Measurements from ENCODE around the gene ALKBH7. TPM values are rescaled to one million over a fixed set of nuclear protein-coding genes. Genes with fewer than 3 reads are reported as not detected.

Gene ALKBH7
- polyA plus RNA-seq, 1 donor from 2014 or later: 154 TPM

DNA sequence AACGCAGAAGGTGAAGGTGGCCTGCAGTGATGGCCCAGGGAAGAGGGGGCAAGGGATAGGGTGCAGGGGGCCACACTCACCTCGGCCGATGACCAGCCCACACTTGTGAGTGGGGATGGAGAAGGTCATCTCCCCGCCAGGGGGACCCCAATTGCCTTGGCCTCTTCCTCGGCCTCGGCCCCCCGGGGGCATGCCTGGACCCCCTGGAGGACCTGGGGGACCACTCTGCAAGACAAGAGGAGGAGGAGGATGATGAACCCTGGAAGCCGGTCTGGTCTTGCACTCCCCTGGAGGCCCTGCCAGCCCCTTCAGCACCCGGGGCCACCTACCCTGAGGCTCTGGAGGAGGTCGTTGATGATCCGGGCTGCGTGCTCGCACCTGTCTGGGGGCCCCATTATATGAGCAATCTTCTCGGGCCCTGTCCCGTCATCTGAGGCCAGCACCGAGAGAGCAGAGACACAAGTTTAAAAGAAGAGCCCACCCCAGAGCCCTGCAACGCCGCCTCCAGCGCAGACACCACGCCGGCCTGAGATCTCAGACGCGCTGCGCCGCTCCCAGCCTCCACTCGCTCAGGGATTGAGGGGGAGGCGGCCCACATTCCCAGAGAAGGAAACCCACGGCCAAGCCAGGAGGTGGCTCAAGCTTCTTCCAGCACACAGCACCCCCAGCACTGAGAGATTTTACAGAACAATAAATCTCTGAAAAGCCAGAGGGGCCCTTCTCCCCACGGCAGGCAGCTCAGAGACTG lies 44.2 kb downstream of the ALKBH7 start:
- Histone ChIP-seq H3F3A (ENCODE audit: insufficient read depth, low read length, poor library complexity, severe bottlenecking) (no peaks in the 10 kb centered on the region), H3K9me2 (ENCODE audit: insufficient read depth, low read length) (no peaks in the 10 kb centered on the region), H3K9me3 (ENCODE audit: low read length) (no peaks in the 10 kb centered on the region), H3K79me2 (replicated peaks; ENCODE audit: insufficient read depth, low read length) (peaks cover 16% of the 10 kb centered on the region), H4K20me1 (ENCODE audit: insufficient read depth) (peaks cover 16% of the 10 kb centered on the region), H3K27ac (ENCODE audit: low read length) (no peak overlapping the region), H3K9ac (ENCODE audit: low read length) (no peak overlapping the region), H3K4me3 (ENCODE audit: low read length) (no peak overlapping the region), H3K27me3 (ENCODE audit: insufficient read depth, low read depth, low read length) (no peaks in the 10 kb centered on the region), H2AFZ (ENCODE audit: low read depth, low read length) (no peak overlapping the region), H3K36me3 (ENCODE audit: insufficient read depth, low read length) (no peaks in the 10 kb centered on the region), H3K4me2 (ENCODE audit: low read length) (no peak overlapping the region)
- no peak for TF ChIP-seq TAF1 (IDR thresholded peaks at IDR 0.05; ENCODE audit: low read depth)
- TF ChIP-seq RAD21 (conservative IDR thresholded peaks at IDR 0.05): no peak
- TF ChIP-seq, protein P1, sequence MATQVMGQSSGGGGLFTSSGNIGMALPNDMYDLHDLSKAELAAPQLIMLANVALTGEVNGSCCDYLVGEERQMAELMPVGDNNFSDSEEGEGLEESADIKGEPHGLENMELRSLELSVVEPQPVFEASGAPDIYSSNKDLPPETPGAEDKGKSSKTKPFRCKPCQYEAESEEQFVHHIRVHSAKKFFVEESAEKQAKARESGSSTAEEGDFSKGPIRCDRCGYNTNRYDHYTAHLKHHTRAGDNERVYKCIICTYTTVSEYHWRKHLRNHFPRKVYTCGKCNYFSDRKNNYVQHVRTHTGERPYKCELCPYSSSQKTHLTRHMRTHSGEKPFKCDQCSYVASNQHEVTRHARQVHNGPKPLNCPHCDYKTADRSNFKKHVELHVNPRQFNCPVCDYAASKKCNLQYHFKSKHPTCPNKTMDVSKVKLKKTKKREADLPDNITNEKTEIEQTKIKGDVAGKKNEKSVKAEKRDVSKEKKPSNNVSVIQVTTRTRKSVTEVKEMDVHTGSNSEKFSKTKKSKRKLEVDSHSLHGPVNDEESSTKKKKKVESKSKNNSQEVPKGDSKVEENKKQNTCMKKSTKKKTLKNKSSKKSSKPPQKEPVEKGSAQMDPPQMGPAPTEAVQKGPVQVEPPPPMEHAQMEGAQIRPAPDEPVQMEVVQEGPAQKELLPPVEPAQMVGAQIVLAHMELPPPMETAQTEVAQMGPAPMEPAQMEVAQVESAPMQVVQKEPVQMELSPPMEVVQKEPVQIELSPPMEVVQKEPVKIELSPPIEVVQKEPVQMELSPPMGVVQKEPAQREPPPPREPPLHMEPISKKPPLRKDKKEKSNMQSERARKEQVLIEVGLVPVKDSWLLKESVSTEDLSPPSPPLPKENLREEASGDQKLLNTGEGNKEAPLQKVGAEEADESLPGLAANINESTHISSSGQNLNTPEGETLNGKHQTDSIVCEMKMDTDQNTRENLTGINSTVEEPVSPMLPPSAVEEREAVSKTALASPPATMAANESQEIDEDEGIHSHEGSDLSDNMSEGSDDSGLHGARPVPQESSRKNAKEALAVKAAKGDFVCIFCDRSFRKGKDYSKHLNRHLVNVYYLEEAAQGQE (IDR thresholded peaks at IDR 0.05; ENCODE audit: borderline replicate concordance): no peak
- TF ChIP-seq, protein P2, sequence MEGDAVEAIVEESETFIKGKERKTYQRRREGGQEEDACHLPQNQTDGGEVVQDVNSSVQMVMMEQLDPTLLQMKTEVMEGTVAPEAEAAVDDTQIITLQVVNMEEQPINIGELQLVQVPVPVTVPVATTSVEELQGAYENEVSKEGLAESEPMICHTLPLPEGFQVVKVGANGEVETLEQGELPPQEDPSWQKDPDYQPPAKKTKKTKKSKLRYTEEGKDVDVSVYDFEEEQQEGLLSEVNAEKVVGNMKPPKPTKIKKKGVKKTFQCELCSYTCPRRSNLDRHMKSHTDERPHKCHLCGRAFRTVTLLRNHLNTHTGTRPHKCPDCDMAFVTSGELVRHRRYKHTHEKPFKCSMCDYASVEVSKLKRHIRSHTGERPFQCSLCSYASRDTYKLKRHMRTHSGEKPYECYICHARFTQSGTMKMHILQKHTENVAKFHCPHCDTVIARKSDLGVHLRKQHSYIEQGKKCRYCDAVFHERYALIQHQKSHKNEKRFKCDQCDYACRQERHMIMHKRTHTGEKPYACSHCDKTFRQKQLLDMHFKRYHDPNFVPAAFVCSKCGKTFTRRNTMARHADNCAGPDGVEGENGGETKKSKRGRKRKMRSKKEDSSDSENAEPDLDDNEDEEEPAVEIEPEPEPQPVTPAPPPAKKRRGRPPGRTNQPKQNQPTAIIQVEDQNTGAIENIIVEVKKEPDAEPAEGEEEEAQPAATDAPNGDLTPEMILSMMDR (IDR thresholded peaks at IDR 0.05; ENCODE audit: poor library complexity, severe bottlenecking): no peak
- TF ChIP-seq POLR2AphosphoS5 (IDR thresholded peaks at IDR 0.05): no peak
- TF ChIP-seq EZH2 (IDR thresholded peaks at IDR 0.05; ENCODE audit: borderline replicate concordance, insufficient read depth, low read length, poor library complexity, severe bottlenecking): no peak

DNA sequence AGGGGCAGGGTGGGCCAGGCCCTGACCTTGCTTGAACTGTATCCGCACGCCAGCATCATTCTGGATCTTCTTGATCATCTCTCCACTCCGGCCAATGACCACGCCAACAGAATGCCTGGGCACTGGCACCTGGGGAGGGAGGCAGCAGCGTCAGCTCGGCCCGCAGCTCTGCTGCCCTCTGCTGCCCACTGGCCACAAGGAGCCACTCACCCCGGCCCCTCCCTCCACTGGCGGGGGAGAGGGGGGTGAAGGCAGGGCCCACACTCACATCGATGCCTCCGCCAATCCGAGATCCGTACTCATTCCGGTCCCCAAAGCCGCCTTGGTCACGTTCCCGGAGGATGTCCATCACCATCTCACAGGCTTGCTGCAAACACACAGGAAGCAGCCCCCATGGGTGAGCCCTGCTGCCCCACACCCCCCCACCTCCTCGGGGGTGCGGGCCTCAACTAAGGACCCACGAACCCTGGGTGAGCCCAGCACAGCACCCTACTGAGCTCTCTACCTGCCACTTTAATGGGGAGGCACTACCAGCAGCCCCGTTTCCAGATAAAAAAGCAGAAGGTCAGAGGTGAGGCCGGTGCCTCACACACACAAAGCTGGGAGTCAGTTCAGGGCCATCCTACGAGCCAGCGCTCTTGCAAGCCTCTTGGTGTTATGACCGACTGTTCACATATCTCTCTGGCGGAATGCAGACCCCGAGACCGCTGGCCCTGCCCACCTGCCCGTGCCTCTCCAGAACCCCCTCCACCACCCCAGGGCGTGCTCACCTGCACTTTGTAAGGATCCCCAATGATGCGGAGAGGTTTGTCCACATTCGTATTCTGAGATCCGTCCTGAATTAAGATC lies 45.3 kb downstream of the ALKBH7 start:
- H3K36me3 ChIP-seq (ENCODE audit: insufficient read depth, low read length): no peaks in the 10 kb centered on the region
- H3K27me3 ChIP-seq (ENCODE audit: insufficient read depth, low read depth, low read length): no peaks in the 10 kb centered on the region
- peaks cover 22% of the 10 kb centered on the region for H4K20me1 ChIP-seq (ENCODE audit: insufficient read depth)
- H3K4me3 ChIP-seq (ENCODE audit: low read length): no peak overlapping the region
- no peaks in the 10 kb centered on the region for H3K9me2 ChIP-seq (ENCODE audit: insufficient read depth, low read length)
- TF ChIP-seq, protein P1 (IDR thresholded peaks at IDR 0.05; ENCODE audit: borderline replicate concordance): no peak
- H3K4me2 ChIP-seq (ENCODE audit: low read length): no peak overlapping the region
- H3K27ac ChIP-seq (ENCODE audit: low read length): no peak overlapping the region
- no peaks in the 10 kb centered on the region for H3K9me3 ChIP-seq (ENCODE audit: low read length)
- no peak overlapping the region for H3K9ac ChIP-seq (ENCODE audit: low read length)
- H2AFZ ChIP-seq (ENCODE audit: low read depth, low read length): no peak overlapping the region
- no peaks in the 10 kb centered on the region for H3F3A ChIP-seq (ENCODE audit: insufficient read depth, low read length, poor library complexity, severe bottlenecking)
- peaks cover 27% of the 10 kb centered on the region for H3K79me2 ChIP-seq (replicated peaks; ENCODE audit: insufficient read depth, low read length)
